Gastroesophageal sphincter (tissue), 3 donors: Measurements from ENCODE around the gene PPIF.
"Not testable (repeated sequence)": the region's sequence is repeated elsewhere in the genome, so short reads cannot be mapped to it uniquely, and the experiment has no call there.

Experiments used
- EP300 ChIP-seq: sonication (generic); formaldehyde crosslinking; IDR thresholded peaks from one replicate; pipeline ENCODE4 v1.6.1; 2017; ENCODE audit warnings: antibody characterized with exemption, mild to moderate bottlenecking
- POLR2A ChIP-seq, 2 donors: fragments of 450-650 bp; IDR thresholded peaks; one replicate each; pipeline ENCODE4 v1.6.1; 2017; ENCODE audit warnings: antibody characterized with exemption in 2 of 2, mild to moderate bottlenecking in 2 of 2, moderate library complexity in 1 of 2
- POLR2AphosphoS5 ChIP-seq: sonication (generic); formaldehyde crosslinking; IDR thresholded peaks from one replicate; pipeline ENCODE4 v1.6.1; 2017; ENCODE audit warnings: antibody characterized with exemption
- TF ChIP-seq, protein P1 (sequence below), 4 experiments: fragments of 200-600 bp in 2 of 4; fragments of 450-650 bp in 2 of 4; sonication (generic) in 1 of 4; IDR thresholded peaks; one replicate each; pipeline ENCODE4 v1.5.1; 2017 to 2019; ENCODE audit warnings: antibody characterized with exemption in 4 of 4, mild to moderate bottlenecking in 2 of 4, moderate library complexity in 2 of 4

DNA sequence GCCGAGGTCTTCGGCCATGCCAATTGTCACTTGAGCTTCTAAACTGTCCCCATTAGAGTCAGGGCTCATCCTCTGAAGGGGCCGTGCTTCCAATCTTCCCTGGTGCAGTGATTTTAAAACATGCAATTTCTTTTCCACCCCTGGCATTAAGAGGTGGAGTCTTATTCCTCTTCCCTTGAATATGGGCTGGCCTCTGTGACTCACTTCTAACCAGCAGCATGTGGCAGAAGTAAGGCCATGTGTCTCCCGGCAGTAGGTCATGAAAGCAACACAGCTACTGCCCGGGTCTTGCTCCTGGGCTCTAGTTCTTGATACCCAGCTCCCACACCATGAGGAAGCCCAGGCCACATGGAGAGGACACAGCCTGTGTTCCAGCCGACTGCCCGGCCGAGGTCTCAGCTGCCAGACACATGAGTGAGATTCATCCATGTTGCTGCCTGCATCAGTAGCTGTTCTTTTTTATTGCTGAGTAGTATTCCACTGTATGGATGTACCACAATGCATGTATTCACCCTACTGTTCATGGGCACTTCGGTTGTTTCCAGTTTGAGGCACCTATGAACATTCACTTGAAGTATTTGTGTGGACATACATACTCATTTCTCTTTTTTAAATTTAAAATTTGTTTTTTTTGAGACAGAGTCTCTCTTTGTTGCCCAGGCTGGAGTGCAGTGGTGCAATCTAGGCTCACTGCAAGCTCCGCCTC lies 14.5 kb upstream of the PPIF start:
- TF ChIP-seq, protein P1, sequence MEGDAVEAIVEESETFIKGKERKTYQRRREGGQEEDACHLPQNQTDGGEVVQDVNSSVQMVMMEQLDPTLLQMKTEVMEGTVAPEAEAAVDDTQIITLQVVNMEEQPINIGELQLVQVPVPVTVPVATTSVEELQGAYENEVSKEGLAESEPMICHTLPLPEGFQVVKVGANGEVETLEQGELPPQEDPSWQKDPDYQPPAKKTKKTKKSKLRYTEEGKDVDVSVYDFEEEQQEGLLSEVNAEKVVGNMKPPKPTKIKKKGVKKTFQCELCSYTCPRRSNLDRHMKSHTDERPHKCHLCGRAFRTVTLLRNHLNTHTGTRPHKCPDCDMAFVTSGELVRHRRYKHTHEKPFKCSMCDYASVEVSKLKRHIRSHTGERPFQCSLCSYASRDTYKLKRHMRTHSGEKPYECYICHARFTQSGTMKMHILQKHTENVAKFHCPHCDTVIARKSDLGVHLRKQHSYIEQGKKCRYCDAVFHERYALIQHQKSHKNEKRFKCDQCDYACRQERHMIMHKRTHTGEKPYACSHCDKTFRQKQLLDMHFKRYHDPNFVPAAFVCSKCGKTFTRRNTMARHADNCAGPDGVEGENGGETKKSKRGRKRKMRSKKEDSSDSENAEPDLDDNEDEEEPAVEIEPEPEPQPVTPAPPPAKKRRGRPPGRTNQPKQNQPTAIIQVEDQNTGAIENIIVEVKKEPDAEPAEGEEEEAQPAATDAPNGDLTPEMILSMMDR (IDR thresholded peaks at IDR 0.05), result not testable (repeated sequence)
- not testable (repeated sequence) for TF ChIP-seq POLR2AphosphoS5; EP300; POLR2A (IDR thresholded peaks at IDR 0.05)
